AG08396 (cell line): ENCODE results near the gene BRPF3.

ENCODE experiments used
- DNase-seq: peaks from one replicate; pipeline ENCODE4 v3.0.0; 2012; ENCODE audit warnings: low spot score, mixed read lengths

BRPF3 gene

GRCh38 chr6:36269834-36270705 lies 73.5 kb downstream of the BRPF3 start, which contains the start of gene PNPLA1:
PNPLA1 (plus strand) TSS chr6:36270060; CDS start chr6:36270460, 400 bp downstream.
- DNase-seq: no peak

GRCh38 chr6:36272234-36272633 lies 75.7 kb downstream of the BRPF3 start:
- no peak for DNase-seq

GRCh38 chr6:36273067-36273466 lies 76.5 kb downstream of the BRPF3 start:
- DNase-seq: no peak

GRCh38 chr6:36273802-36274514 lies 77.4 kb downstream of the BRPF3 start:
- DNase-seq: no peak

GRCh38 chr6:36276581-36277536 lies 80.3 kb downstream of the BRPF3 start:
- no peak for DNase-seq

GRCh38 chr6:36277946-36278470 lies 81.5 kb downstream of the BRPF3 start:
- DNase-seq: no peak

- no peak for DNase-seq
Observed at GRCh38 chr6:36280467-36280866, 83.9 kb downstream of the BRPF3 start.

- no peak for DNase-seq
Observed at GRCh38 chr6:36280983-36281382, 84.4 kb downstream of the BRPF3 start.
